Cardiac muscle cell (in vitro differentiated cells and primary cell): ENCODE data around the gene TTLL6. TPM values are rescaled to one million over a fixed set of nuclear protein-coding genes. Genes with fewer than 3 reads are reported as not detected.

ENCODE experiments used
- DNase-seq, 2 donors: peaks; one replicate each; pipeline versions ENCODE4 v3.0.0 to v3.0.0-alpha.2; 2010 to 2017; ENCODE audit warnings: low read depth in 1 of 2, low spot score in 1 of 2
- H3K27ac ChIP-seq: fragments of 200-600 bp; sonication (generic); 2 replicates; pipeline ENCODE4 v1.5.1; 2016
- H3K27me3 ChIP-seq: fragments of 200-600 bp; sonication (generic); 2 replicates; pipeline ENCODE4 v1.6.0; 2016; ENCODE audit warnings: control low read depth
- H3K36me3 ChIP-seq: fragments of 200-600 bp; sonication (generic); 2 replicates; pipeline ENCODE4 v1.5.1; 2016; ENCODE audit warnings: control low read depth
- H3K4me1 ChIP-seq: fragments of 200-600 bp; sonication (generic); 2 replicates; pipeline ENCODE4 v1.8.1; 2017; ENCODE audit warnings: low read depth, mild to moderate bottlenecking, mixed run types
- H3K4me3 ChIP-seq: fragments of 200-600 bp; sonication (generic); 2 replicates; pipeline ENCODE4 v1.5.1; 2016; ENCODE audit warnings: mild to moderate bottlenecking
- H3K9me3 ChIP-seq: fragments of 200-600 bp; sonication (generic); 2 replicates; pipeline ENCODE4 v1.5.1; 2017; ENCODE audit warnings: low read depth, mild to moderate bottlenecking, control low read depth
- polyA plus RNA-seq: library from polyadenylated mRNA; unstranded; fragments of >200 nt; fragmentation: Nextera tagmentation; extraction: Ambion mirVana; gene quantifications from 2 replicates; pipeline ENCODE4 v1.2.1, GENCODE V29; 2016
- total RNA-seq: library from RNA; depleted of rRNA; stranded (reverse); fragments of >200 nt; gene quantifications from 2 replicates; pipeline ENCODE4 v1.2.3, GENCODE V29; 2016
- TF ChIP-seq, protein P1 (sequence below): IDR thresholded peaks from 2 replicates; pipeline ENCODE4 v1.5.1; 2012; ENCODE audit warnings: low read depth, mild to moderate bottlenecking, low read length

TTLL6 gene
- total and polyA plus RNA-seq, 2 experiments from 2014 or later = 0.03 TPM; not detected in 1

DNA sequence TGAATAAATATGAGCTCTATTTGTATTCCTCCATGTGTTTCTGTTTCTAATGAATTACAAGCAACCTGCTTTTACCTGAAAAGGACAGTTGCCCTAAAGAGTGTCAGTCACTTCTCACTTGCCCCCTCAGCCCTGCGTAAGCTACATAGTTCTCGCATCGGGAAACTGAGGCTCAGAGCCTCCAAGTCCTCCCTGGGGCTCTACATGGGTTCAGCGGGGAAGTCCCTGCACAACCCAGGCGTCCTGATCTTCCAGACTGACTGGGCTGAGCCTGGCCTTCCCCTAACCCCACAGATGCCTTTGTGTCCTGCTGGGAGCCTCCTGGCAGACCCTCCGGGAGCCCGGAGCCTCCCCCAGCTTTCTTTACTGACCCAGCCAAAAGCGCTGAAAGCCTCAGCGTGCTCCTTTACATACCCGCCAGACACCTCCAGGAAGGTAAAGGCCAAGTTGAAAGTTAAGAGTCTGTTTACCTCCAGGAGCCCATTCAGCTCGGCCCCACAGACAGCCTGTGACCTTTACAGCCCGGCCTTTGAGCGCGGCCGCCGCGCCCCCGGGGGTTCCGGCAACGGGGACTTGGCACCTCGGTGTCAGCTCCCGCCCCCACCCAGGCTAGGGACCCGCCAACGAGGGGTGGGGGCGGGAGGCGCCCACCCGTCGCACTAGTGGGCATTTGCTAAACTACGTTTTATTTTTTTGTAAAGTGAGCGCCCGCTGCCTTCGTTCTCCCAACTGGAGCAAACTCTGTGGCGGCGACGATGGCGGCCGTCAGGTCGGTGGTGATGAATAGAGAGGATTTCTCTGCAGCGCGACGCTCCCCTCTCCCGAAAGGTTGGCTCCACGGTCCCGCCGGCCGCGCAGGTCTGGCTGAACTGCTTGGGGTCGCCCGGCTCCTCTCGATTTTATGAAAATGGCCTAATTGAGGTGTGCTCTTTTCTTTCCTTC lies 84.1 kb downstream of the TTLL6 start:
- Histone ChIP-seq H3K4me3 (no peak overlapping the region), H3K36me3 (no peaks in the 10 kb centered on the region), H3K9me3 (no peaks in the 10 kb centered on the region), H3K4me1 (peaks cover 6% of the 10 kb centered on the region), H3K27ac (no peak overlapping the region), H3K27me3 (peaks cover 100% of the 10 kb centered on the region)
- TF ChIP-seq, protein P1, sequence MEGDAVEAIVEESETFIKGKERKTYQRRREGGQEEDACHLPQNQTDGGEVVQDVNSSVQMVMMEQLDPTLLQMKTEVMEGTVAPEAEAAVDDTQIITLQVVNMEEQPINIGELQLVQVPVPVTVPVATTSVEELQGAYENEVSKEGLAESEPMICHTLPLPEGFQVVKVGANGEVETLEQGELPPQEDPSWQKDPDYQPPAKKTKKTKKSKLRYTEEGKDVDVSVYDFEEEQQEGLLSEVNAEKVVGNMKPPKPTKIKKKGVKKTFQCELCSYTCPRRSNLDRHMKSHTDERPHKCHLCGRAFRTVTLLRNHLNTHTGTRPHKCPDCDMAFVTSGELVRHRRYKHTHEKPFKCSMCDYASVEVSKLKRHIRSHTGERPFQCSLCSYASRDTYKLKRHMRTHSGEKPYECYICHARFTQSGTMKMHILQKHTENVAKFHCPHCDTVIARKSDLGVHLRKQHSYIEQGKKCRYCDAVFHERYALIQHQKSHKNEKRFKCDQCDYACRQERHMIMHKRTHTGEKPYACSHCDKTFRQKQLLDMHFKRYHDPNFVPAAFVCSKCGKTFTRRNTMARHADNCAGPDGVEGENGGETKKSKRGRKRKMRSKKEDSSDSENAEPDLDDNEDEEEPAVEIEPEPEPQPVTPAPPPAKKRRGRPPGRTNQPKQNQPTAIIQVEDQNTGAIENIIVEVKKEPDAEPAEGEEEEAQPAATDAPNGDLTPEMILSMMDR = no peak
- DNase-seq = no peak

DNA sequence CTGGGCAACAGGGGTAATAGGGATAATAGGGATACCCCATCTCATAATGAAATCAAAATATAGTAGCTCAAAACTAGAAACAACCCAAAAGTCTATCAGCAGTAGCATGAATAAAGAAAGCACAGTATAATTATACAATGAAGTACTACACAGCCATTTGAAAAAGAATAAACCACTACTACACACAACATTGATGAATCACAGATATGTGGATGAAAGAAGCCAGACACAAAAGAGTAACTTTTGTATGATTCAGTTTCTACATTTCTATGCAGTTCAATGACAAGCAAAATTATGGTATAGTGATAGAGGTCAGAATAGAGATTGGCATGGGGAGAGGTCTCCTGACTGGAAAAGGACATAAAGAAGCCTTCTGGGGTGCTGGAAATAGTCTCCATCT lies 85.7 kb downstream of the TTLL6 start:
- H3K4me1 ChIP-seq = peaks cover 6% of the 10 kb centered on the region
- peaks cover 100% of the 10 kb centered on the region for H3K27me3 ChIP-seq
- no peak overlapping the region for H3K27ac ChIP-seq
- H3K36me3 ChIP-seq = no peaks in the 10 kb centered on the region
- H3K4me3 ChIP-seq = no peak overlapping the region
- TF ChIP-seq, protein P1 = no peak
- DNase-seq = no peak
- no peaks in the 10 kb centered on the region for H3K9me3 ChIP-seq

DNA sequence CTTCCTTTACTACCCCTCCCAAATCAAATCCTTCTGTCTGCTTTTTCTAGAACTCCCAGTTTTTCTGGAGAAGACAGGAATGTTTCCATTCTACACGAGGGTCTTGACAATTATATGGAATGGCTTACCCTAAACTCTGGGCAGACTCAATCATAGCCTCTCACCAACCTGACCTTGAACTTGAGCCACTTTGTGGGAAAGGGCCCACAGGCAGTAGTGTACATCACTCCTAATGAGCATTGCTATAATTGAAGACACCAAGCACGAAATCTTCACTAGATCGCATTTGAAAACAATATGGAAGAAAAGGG lies 86.8 kb downstream of the TTLL6 start:
- Histone ChIP-seq H3K27me3 (peaks cover 100% of the 10 kb centered on the region), H3K27ac (no peak overlapping the region), H3K4me1 (peaks cover 6% of the 10 kb centered on the region), H3K4me3 (no peak overlapping the region), H3K36me3 (no peaks in the 10 kb centered on the region), H3K9me3 (no peaks in the 10 kb centered on the region)
- TF ChIP-seq, protein P1 = no peak
- DNase-seq = no peak

DNA sequence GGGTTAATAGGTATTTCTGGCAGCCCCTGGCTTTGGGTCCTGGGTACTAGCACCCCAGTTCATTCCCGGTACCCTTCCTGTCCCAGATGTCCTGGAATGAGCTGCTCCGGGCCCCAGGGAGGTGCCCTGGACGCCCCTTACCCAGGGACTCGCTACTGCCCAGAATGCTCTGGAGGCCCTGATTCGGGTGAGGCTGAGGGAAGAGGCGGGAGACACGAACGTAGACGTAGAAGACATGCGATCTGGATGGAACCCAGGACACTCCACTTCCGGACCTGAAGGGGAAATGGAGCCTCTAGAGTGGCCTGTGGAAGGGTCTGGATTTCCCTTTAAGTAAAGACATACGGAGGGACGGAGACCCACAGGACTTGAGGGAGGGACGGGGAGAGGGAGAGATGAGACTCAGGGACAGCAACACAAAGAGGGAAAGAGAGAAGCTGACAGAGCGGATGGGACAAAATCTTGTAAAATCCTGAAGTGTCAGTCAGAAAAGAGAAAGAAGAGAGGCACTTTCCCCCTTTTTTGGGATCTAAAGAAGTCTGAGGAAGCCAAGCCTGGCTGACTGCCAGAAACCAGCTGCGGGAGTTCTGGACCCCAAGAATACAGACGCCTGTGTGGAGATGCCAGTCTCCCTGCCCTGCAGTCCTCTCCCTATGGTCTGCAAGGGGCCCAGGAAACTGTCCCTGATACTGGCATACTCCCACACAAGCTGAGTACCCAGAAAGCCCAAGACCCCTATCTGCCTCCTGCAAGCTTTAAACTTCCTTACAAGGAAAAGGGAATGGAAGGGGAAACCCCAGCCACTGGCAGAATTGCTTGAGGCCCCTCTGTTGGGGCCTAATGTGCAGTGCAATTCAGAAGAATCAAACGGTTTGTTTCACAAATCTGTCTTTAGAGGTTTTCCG lies 87.4 kb downstream of the TTLL6 start:
- H3K4me3 ChIP-seq = peak overlapping the region; percentile 18
- no peaks in the 10 kb centered on the region for H3K36me3 ChIP-seq
- peaks cover 100% of the 10 kb centered on the region for H3K27me3 ChIP-seq
- peaks cover 6% of the 10 kb centered on the region for H3K4me1 ChIP-seq
- TF ChIP-seq, protein P1 = no peak
- no peaks in the 10 kb centered on the region for H3K9me3 ChIP-seq
- no peak overlapping the region for H3K27ac ChIP-seq
- DNase-seq = no peak

DNA sequence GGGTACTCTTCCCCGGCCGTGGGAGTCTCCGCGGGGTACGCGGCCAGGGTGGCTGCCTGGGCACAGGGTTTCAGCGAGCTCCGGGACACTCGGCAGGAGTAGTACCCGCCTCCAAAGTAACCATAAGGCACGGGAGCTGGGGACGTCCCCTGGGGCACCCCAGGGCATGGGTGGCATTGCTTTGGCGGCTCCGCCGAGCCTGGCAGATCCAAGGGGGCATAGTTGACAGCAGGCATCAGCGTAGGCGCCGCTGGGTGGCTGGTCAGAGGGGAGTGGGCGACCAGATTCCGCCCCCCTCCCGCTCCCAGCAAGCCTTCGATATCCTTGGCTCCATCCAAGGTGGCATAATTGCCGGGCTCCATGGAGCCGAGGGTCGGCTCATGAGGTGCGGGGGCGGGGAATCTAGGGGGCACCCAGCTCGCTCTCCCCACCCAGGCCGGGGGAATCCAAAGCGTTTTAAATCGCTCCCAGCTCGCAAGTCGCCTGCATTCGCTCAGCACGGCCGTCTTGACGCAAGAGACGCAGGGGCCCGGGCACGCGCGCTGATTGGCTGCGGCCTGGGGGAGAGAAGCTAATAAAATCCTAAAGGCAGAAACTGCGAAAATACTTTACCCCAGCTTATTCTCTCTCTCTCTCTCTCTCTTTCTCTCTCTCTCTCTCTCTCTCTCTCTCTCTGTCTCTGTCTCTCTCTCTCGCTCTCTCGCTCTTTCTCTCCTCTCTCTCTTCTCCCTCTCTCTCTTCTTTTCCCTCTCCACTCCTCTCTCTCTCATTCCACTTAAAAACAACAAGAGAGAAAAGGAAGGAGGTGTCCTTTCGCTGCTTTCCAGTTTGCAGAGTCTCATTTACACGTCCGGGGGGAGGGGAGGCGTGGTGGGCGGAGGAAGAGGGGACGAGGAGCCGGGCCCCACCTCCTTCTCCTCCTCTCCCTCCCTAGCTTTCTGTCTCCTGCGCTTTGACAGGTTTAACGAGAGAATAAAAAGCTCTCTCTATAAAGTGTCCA lies 88.5 kb downstream of the TTLL6 start, which contains the start of gene HOXB13:
Gene HOXB13 (minus strand): TSS at position 519 of the 1,000 bp plus-strand sequence. CDS start 157 bp downstream, at position 362.
- Histone ChIP-seq H3K36me3 (no peaks in the 10 kb centered on the region), H3K4me3 (peak within 1 kb of the TSS; percentile 18), H3K27ac (no peak within 1 kb of the TSS), H3K27me3 (peaks cover 100% of the 10 kb centered on the region), H3K9me3 (no peaks in the 10 kb centered on the region), H3K4me1 (peaks cover 6% of the 10 kb centered on the region)
- peak; percentile 47 to 66 for DNase-seq
- TF ChIP-seq, protein P1 = no peak
